WTC11 (cell line): ENCODE results near the gene GDPD4. TPM values are rescaled to one million over a fixed set of nuclear protein-coding genes. Genes with fewer than 3 reads are reported as not detected.

Source experiments
- ATAC-seq: fragments of 200-7000 bp; cut with Tn5 transposase; 2 replicates; pipeline ENCODE4 v1.10.0; 2021; ENCODE audit warnings: mild to moderate bottlenecking, moderate library complexity
- CTCF ChIA-PET: fragments of 300-600 bp; sonication (Branson Sonifier 250); formaldehyde crosslinking; loops from one replicate; lab custom pipeline; 2021; ENCODE audit warnings: antibody characterized with exemption; lab: Charles Lee
- POLR2A ChIA-PET: fragments of 350-600 bp; sonication (Branson Sonifier 250); formaldehyde crosslinking; loops from one replicate; lab custom pipeline; 2021; ENCODE audit warnings: antibody characterized with exemption; lab: Charles Lee
- DNase-seq: peaks from one replicate; pipeline ENCODE4 v3.0.0; 2021; ENCODE audit warnings: low spot score
- H3K27ac Mint-ChIP-seq: 2 replicates; pipeline ENCODE4 v1.8.0; 2021; ENCODE audit warnings: mixed read lengths
- H3K27me3 Mint-ChIP-seq: 2 replicates; pipeline ENCODE4 v1.8.0; 2021; ENCODE audit warnings: low read depth, mild to moderate bottlenecking, moderate library complexity, mixed read lengths
- H3K36me3 Mint-ChIP-seq: 2 replicates; pipeline ENCODE4 v1.8.0; 2021; ENCODE audit warnings: mixed read lengths
- H3K4me1 Mint-ChIP-seq: 2 replicates; pipeline ENCODE4 v1.8.0; 2022; ENCODE audit warnings: mixed read lengths
- H3K4me3 Mint-ChIP-seq: 2 replicates; pipeline ENCODE4 v1.8.0; 2021; ENCODE audit warnings: mild to moderate bottlenecking, moderate library complexity, mixed read lengths
- H3K9me3 Mint-ChIP-seq: 2 replicates; pipeline ENCODE4 v1.8.0; 2021; ENCODE audit warnings: mixed read lengths
- CBFB ChIP-seq: sonication (generic); formaldehyde crosslinking; IDR thresholded peaks from 2 replicates; pipeline ENCODE4 v1.8.1; 2022; ENCODE audit warnings: mild to moderate bottlenecking, low read depth, missing genetic modification reagents
- CREB1 ChIP-seq: sonication (generic); formaldehyde crosslinking; IDR thresholded peaks from 2 replicates; pipeline ENCODE4 v1.8.0; 2023; ENCODE audit warnings: mild to moderate bottlenecking, missing genetic modification reagents
- EMX1 ChIP-seq: fragments of 250-450 bp; sonication (Bioruptor Pico); IDR thresholded peaks from 2 replicates; pipeline ENCODE4 v1.8.0; 2021; ENCODE audit warnings: mild to moderate bottlenecking
- FOXJ3 ChIP-seq: sonication (generic); formaldehyde crosslinking; IDR thresholded peaks from 2 replicates; pipeline ENCODE4 v1.9.0; 2021; ENCODE audit warnings: missing genetic modification reagents, mild to moderate bottlenecking, borderline replicate concordance
- FOXK1 ChIP-seq: sonication (generic); formaldehyde crosslinking; IDR thresholded peaks from 2 replicates; pipeline ENCODE4 v1.8.0; 2022; ENCODE audit warnings: mild to moderate bottlenecking, moderate library complexity, missing genetic modification reagents
- GABPB1 ChIP-seq: sonication (generic); formaldehyde crosslinking; IDR thresholded peaks from 2 replicates; pipeline ENCODE4 v1.8.1; 2023; ENCODE audit warnings: mild to moderate bottlenecking, missing genetic modification reagents
- MXD4 ChIP-seq: fragments of 250-450 bp; sonication (Bioruptor Pico); IDR thresholded peaks from 2 replicates; pipeline ENCODE4 v1.8.0; 2021; ENCODE audit warnings: mild to moderate bottlenecking, moderate library complexity, borderline replicate concordance
- MYBL2 ChIP-seq: sonication (generic); formaldehyde crosslinking; IDR thresholded peaks from 2 replicates; pipeline ENCODE4 v1.8.1; 2023; ENCODE audit warnings: mild to moderate bottlenecking, moderate library complexity, missing genetic modification reagents
- NFE2L1 ChIP-seq: sonication (generic); formaldehyde crosslinking; IDR thresholded peaks from 2 replicates; pipeline ENCODE4 v1.8.1; 2023; ENCODE audit warnings: missing genetic modification reagents
- NR1H2 ChIP-seq: sonication (generic); formaldehyde crosslinking; IDR thresholded peaks from 2 replicates; pipeline ENCODE4 v1.9.0; 2021; ENCODE audit warnings: mild to moderate bottlenecking, moderate library complexity, missing genetic modification reagents
- RELA ChIP-seq: sonication (generic); formaldehyde crosslinking; IDR thresholded peaks from 2 replicates; pipeline ENCODE4 v1.8.1; 2022; ENCODE audit warnings: missing genetic modification reagents, mild to moderate bottlenecking, borderline replicate concordance
- SMAD4 ChIP-seq: sonication (generic); formaldehyde crosslinking; IDR thresholded peaks from 2 replicates; pipeline ENCODE4 v1.8.0; 2022; ENCODE audit warnings: mild to moderate bottlenecking, missing genetic modification reagents
- SOX15 ChIP-seq: fragments of 250-450 bp; sonication (Bioruptor Pico); IDR thresholded peaks from 2 replicates; pipeline ENCODE4 v1.9.0; 2021; ENCODE audit warnings: mild to moderate bottlenecking
- SP1 ChIP-seq: sonication (generic); formaldehyde crosslinking; conservative IDR thresholded peaks from 2 replicates; pipeline ENCODE4 v1.8.1; 2022; ENCODE audit warnings: missing genetic modification reagents
- TP53 ChIP-seq: sonication (generic); formaldehyde crosslinking; IDR thresholded peaks from 2 replicates; pipeline ENCODE4 v1.8.1; 2023; ENCODE audit warnings: mild to moderate bottlenecking, missing genetic modification reagents
- ZBTB21 ChIP-seq: sonication (generic); formaldehyde crosslinking; IDR thresholded peaks from 2 replicates; pipeline ENCODE4 v1.8.1; 2023; ENCODE audit warnings: mild to moderate bottlenecking, missing genetic modification reagents, borderline replicate concordance
- ZNF138 ChIP-seq: sonication (generic); formaldehyde crosslinking; conservative IDR thresholded peaks from 2 replicates; pipeline ENCODE4 v1.8.1; 2022; ENCODE audit warnings: mild to moderate bottlenecking, moderate library complexity, missing genetic modification reagents
- ZNF232 ChIP-seq: sonication (generic); formaldehyde crosslinking; IDR thresholded peaks from 2 replicates; pipeline ENCODE4 v1.8.0; 2022; ENCODE audit warnings: mild to moderate bottlenecking, missing genetic modification reagents
- ZNF263 ChIP-seq: sonication (generic); formaldehyde crosslinking; IDR thresholded peaks from 2 replicates; pipeline ENCODE4 v1.8.1; 2022; ENCODE audit warnings: low read depth, mild to moderate bottlenecking, moderate library complexity, missing genetic modification reagents
- ZNF396 ChIP-seq: fragments of 250-450 bp; sonication (Bioruptor Pico); IDR thresholded peaks from 2 replicates; pipeline ENCODE4 v1.8.0; 2021; ENCODE audit warnings: mild to moderate bottlenecking, moderate library complexity, borderline replicate concordance
- ZNF416 ChIP-seq: fragments of 250-450 bp; sonication (Bioruptor Pico); IDR thresholded peaks from 2 replicates; pipeline ENCODE4 v1.9.0; 2021; ENCODE audit warnings: mild to moderate bottlenecking, inconsistent platforms
- ZNF671 ChIP-seq: fragments of 250-450 bp; sonication (Bioruptor Pico); IDR thresholded peaks from 2 replicates; pipeline ENCODE4 v1.8.0; 2021; ENCODE audit warnings: mild to moderate bottlenecking
- total RNA-seq: library from RNA; stranded (reverse); gene quantifications from 3 replicates; pipeline ENCODE4 v1.2.3, GENCODE V29; 2021
- TF ChIP-seq, protein P1 (sequence below): sonication (generic); formaldehyde crosslinking; IDR thresholded peaks from 2 replicates; pipeline ENCODE4 v1.8.1; 2022; ENCODE audit warnings: low read depth, mild to moderate bottlenecking, moderate library complexity, missing genetic modification reagents, borderline replicate concordance
- TF ChIP-seq, protein P2 (sequence below): fragments of 250-450 bp; sonication (Bioruptor Pico); IDR thresholded peaks from 2 replicates; pipeline ENCODE4 v1.9.0; 2021; ENCODE audit warnings: mild to moderate bottlenecking
- TF ChIP-seq, protein P3 (sequence below): sonication (generic); formaldehyde crosslinking; conservative IDR thresholded peaks from 2 replicates; pipeline ENCODE4 v1.8.1; 2022; ENCODE audit warnings: mild to moderate bottlenecking, missing genetic modification reagents
- TF ChIP-seq, protein P4 (sequence below): sonication (generic); formaldehyde crosslinking; IDR thresholded peaks from 2 replicates; pipeline ENCODE4 v1.8.0; 2022; ENCODE audit warnings: mild to moderate bottlenecking, missing genetic modification reagents
- TF ChIP-seq, protein P5 (sequence below): sonication (generic); formaldehyde crosslinking; IDR thresholded peaks from 2 replicates; pipeline ENCODE4 v1.8.1; 2022; ENCODE audit warnings: mild to moderate bottlenecking, missing genetic modification reagents, moderate library complexity, borderline replicate concordance
- TF ChIP-seq, protein P6 (sequence below): fragments of 250-450 bp; sonication (Bioruptor Pico); conservative IDR thresholded peaks from 2 replicates; pipeline ENCODE4 v1.9.0; 2021; ENCODE audit warnings: mild to moderate bottlenecking
- TF ChIP-seq, protein P7 (sequence below): sonication (generic); formaldehyde crosslinking; IDR thresholded peaks from 2 replicates; pipeline ENCODE4 v1.8.0; 2022; ENCODE audit warnings: mild to moderate bottlenecking, missing genetic modification reagents

Gene GDPD4
- total RNA-seq, 1 experiment from 2014 or later, result not detected

DNA sequence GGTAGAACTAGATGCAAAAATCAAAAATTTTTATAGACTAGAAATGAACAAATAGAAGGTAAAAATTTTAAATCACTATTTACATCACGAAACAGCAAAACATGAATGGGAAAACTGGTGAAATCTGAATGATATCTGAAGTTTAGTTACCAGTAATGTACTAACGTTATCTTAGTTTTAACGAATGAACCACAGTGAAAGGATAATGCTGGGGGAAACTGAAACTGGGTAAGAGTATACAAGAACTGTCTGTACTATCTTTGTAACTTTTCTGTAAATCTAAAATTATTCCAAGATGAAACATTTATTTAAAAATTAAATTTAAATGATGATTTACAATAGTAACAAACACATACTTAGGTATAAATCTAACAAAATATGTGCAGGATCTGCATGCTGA, 7.4 kb downstream of the GDPD4 start:
- Mint-ChIP-seq H3K27ac (no peak overlapping the region), H3K9me3 (peaks cover 19% of the 10 kb centered on the region), H3K4me1 (no peaks in the 10 kb centered on the region), H3K27me3 (no peaks in the 10 kb centered on the region), H3K36me3 (no peaks in the 10 kb centered on the region; the same call in 1 of the 2 replicates), H3K4me3 (no peak overlapping the region)
- ATAC-seq (no peak), DNase-seq (no peak)
- TF ChIP-seq EMX1 (CRISPR knock-in tag), result no peak
- TF ChIP-seq RELA (CRISPR knock-in tag), result no peak
- TF ChIP-seq, protein P1, sequence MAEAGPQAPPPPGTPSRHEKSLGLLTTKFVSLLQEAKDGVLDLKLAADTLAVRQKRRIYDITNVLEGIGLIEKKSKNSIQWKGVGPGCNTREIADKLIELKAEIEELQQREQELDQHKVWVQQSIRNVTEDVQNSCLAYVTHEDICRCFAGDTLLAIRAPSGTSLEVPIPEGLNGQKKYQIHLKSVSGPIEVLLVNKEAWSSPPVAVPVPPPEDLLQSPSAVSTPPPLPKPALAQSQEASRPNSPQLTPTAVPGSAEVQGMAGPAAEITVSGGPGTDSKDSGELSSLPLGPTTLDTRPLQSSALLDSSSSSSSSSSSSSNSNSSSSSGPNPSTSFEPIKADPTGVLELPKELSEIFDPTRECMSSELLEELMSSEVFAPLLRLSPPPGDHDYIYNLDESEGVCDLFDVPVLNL (CRISPR knock-in tag), result no peak
- no peak for TF ChIP-seq ZNF138 (CRISPR knock-in tag)
- no peak for TF ChIP-seq ZNF232 (CRISPR knock-in tag)
- TF ChIP-seq, protein P2, sequence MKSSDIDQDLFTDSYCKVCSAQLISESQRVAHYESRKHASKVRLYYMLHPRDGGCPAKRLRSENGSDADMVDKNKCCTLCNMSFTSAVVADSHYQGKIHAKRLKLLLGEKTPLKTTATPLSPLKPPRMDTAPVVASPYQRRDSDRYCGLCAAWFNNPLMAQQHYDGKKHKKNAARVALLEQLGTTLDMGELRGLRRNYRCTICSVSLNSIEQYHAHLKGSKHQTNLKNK, result no peak
- no peak for TF ChIP-seq SP1 (CRISPR knock-in tag)
- no peak for TF ChIP-seq MXD4 (CRISPR knock-in tag)
- TF ChIP-seq CREB1 (CRISPR knock-in tag), result no peak
- TF ChIP-seq TP53 (CRISPR knock-in tag), result no peak
- TF ChIP-seq ZNF396 (CRISPR knock-in tag), result no peak
- TF ChIP-seq, protein P3, sequence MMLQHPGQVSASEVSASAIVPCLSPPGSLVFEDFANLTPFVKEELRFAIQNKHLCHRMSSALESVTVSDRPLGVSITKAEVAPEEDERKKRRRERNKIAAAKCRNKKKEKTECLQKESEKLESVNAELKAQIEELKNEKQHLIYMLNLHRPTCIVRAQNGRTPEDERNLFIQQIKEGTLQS (CRISPR knock-in tag), result no peak
- TF ChIP-seq, protein P4, sequence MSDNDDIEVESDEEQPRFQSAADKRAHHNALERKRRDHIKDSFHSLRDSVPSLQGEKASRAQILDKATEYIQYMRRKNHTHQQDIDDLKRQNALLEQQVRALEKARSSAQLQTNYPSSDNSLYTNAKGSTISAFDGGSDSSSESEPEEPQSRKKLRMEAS (CRISPR knock-in tag), result no peak
- TF ChIP-seq ZBTB21, result no peak
- ChIA-PET POLR2A (no interaction called here), CTCF (no interaction called here)

DNA sequence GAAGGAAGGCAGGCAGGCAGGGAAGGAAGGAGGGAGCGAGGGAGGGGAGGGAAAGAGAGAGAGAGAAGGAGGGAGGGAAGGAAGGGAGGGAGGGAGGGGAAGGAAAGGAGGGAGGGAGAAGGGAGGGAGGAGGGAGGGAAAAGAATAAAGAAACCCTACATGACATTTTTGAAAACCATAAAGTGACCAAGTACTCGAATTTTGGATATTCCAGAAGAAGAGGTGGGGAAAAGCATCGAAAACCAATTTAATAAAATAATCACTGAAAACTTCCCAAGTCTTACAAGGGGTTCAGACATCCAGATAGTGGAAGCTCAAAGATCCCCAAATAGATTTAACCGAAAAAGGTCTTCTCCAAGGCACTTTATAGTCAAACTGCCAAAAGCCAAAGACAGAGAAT, 11.7 kb downstream of the GDPD4 start:
- ChIA-PET CTCF (no interaction called here), POLR2A (no interaction called here)
- TF ChIP-seq SP1 (CRISPR knock-in tag) (no peak), FOXK1 (CRISPR knock-in tag) (no peak), ZNF671 (CRISPR knock-in tag) (no peak), ZBTB21 (no peak), GABPB1 (CRISPR knock-in tag) (no peak), TP53 (CRISPR knock-in tag) (no peak), ZNF263 (no peak), FOXJ3 (CRISPR knock-in tag) (no peak), NR1H2 (CRISPR knock-in tag) (no peak), MYBL2 (no peak), ZNF416 (no peak), CBFB (no peak), SMAD4 (no peak), SOX15 (no peak), NFE2L1 (CRISPR knock-in tag) (no peak)
- TF ChIP-seq, protein P5, sequence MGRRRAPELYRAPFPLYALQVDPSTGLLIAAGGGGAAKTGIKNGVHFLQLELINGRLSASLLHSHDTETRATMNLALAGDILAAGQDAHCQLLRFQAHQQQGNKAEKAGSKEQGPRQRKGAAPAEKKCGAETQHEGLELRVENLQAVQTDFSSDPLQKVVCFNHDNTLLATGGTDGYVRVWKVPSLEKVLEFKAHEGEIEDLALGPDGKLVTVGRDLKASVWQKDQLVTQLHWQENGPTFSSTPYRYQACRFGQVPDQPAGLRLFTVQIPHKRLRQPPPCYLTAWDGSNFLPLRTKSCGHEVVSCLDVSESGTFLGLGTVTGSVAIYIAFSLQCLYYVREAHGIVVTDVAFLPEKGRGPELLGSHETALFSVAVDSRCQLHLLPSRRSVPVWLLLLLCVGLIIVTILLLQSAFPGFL (CRISPR knock-in tag), result no peak
- TF ChIP-seq, protein P6, sequence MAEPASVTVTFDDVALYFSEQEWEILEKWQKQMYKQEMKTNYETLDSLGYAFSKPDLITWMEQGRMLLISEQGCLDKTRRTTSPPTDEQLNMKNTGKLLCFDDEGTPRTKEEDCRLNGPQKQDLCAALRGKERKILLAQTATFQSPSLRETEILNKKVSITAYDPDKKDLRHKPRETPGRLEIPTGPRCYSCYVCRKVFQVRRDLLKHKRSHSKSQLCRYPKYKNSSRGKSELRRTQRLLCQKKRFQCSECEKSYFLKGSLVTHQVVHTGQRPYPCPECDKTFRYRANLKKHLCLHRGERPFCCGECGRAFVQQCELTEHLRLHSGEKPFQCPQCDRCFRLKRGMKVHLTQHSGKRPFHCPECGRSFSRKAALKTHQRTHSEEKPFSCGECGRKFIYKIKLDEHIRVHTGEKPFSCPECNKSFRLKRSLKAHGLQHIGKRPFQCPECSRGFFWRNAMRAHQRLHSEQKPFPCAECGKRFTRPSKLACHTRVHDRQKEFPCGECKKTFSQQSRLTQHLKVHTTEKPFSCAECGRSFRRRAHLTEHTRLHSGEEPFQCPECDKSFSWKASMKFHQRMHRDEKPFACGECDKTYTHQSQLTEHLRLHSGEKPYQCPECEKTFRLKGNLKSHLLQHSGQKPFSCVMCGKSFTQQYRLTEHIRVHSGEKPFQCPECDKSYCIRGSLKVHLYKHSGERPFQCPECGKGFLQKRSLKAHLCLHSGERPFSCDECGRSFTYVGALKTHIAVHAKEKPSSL (CRISPR knock-in tag), result no peak
- TF ChIP-seq, protein P7, sequence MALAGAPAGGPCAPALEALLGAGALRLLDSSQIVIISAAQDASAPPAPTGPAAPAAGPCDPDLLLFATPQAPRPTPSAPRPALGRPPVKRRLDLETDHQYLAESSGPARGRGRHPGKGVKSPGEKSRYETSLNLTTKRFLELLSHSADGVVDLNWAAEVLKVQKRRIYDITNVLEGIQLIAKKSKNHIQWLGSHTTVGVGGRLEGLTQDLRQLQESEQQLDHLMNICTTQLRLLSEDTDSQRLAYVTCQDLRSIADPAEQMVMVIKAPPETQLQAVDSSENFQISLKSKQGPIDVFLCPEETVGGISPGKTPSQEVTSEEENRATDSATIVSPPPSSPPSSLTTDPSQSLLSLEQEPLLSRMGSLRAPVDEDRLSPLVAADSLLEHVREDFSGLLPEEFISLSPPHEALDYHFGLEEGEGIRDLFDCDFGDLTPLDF, result no peak
- Mint-ChIP-seq H3K27ac (no peak overlapping the region), H3K36me3 (no peaks in the 10 kb centered on the region; the same call in 1 of the 2 replicates), H3K9me3 (peaks cover 19% of the 10 kb centered on the region), H3K4me3 (no peak overlapping the region), H3K4me1 (no peaks in the 10 kb centered on the region), H3K27me3 (no peaks in the 10 kb centered on the region; the same call in 1 of the 2 replicates)
- ATAC-seq, result no peak
- no peak for DNase-seq
